NCI-H748 (cell line): ENCODE results near the gene DCAF15.
"Not testable (repeated sequence)": the region's sequence is repeated elsewhere in the genome, so short reads cannot be mapped to it uniquely, and the experiment has no call there.

Source experiments
- DNase-seq: peaks from one replicate; lab custom pipeline; 2025; ENCODE audit not compliant: unreplicated experiment; lab: John Stamatoyannopoulos, UW

Gene DCAF15

DNA sequence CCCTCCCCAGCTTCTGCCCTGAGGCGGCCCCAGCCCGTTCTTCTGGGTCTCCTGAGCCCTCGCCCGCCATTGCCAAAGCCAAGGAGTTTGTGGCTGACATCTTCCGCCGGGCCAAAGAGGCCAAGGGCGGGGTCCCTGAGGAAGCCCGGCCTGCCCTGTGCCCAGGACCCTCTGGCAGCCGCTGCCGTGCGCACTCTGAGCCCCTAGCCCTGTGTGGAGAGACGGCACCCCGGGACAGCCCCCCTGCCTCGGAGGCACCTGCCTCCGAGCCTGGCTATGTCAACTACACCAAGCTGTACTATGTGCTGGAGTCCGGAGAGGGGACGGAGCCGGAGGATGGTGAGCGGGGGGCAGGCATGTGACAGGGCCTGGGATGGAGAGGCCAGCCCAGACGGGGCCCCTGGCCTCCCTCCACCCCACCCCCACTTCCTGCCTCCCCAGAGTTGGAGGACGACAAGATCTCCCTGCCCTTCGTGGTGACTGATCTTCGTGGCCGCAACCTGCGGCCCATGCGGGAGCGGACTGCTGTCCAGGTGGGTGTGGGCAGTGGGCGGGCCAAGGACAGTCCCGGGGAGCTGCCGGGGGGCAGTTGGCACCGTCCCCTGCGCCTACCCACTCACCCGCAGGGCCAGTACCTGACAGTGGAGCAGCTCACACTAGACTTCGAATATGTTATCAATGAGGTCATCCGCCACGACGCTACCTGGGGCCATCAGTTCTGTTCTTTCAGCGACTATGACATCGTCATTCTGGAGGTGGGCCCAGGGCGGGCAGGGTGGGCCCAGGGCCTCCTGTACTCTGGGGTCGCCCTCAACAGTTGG lies 7.0 kb downstream of the DCAF15 start:
- no peak for DNase-seq

GRCh38 chr19:13959962-13960862 lies 7.9 kb downstream of the DCAF15 start:
- DNase-seq = no peak

DNA sequence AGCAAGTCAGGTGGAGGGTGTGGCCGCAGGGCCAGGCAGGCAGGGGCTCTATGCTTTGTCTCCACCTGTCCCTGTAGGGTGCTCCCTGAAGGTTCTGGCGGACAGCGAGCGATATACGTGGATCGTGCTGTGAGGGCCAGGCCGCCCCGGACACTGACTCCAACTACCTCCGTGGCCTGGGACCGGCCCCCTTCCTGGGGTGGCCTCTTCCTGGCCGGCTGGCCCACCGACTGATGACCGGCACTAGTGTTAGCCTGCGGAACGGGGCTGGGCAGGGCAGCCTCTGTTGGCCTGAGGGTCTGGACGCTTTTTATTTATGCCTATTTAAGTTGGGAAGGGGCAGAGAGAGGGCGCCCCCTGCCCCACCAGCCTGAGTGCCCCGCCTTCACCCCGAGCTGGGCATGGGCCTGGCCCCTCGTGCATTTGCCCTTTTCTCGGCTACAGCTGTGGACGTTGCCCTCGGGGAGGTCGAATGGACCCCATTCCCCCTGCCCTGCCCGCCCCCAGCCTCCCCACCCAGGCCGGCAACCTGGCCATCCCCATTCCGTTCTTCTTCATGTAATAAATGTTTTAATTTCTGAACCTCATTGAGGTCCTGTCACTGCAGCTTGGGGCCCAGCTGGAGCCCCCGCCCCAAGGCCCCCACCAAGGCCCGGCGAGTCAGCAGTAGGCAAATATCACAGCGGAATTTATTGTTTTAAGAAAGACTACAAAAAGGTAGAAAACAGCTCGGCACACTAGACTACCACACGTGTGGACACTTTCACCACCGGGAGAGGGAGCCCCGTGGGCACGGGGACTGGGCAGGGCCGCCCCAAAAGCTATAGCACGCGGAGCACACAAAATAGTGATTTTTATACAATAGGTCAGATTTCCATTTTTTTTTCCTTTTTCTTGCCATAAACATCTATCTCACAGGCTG lies 8.8 kb downstream of the DCAF15 start:
- DNase-seq = no peak

GRCh38 chr19:13961826-13962698 lies 9.8 kb downstream of the DCAF15 start:
- DNase-seq = no peak

GRCh38 chr19:13962699-13963602 lies 10.6 kb downstream of the DCAF15 start:
- no peak for DNase-seq

GRCh38 chr19:13963603-13964105 lies 11.3 kb downstream of the DCAF15 start:
- DNase-seq = no peak

- no peak for DNase-seq
These were observed 12.5 kb downstream of the DCAF15 start for GRCh38 chr19:13964776-13965175.

- DNase-seq = no peak
These were observed 13.1 kb downstream of the DCAF15 start for GRCh38 chr19:13965377-13965896.

GRCh38 chr19:13965926-13966683 lies 13.8 kb downstream of the DCAF15 start:
- DNase-seq = no peak

DNA sequence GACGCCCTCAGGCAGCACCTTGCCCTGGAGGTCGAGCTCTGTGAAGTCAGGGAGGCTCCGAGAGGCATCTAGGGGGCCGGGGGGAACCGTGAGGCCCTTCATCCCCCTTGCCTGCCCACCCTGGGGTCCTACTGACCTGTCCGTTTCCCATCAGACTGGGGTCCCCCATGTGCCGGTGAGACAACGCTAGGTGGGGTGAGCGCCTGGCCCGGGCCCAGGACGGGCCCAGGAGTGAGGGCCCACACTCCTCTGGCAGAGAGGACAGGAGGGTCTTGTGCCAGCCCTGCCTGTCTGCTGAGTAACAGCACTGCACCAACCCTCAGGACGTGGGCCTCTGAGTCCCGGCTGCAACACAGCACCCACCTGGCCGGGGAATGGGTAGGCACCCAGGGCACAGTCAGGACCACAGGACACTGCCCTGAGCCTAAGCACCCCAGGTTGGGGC lies 14.4 kb downstream of the DCAF15 start:
- DNase-seq = no peak

- DNase-seq = not testable (repeated sequence)
These were observed 14.9 kb downstream of the DCAF15 start for GRCh38 chr19:13967206-13967605.

- no peak for DNase-seq
These were observed 16.1 kb downstream of the DCAF15 start for GRCh38 chr19:13968383-13968935.

- DNase-seq = no peak
These were observed 16.7 kb downstream of the DCAF15 start for GRCh38 chr19:13968999-13969398.

GRCh38 chr19:13969897-13970296 lies 17.6 kb downstream of the DCAF15 start:
- DNase-seq = no peak

GRCh38 chr19:13971868-13972267 lies 19.6 kb downstream of the DCAF15 start:
- not testable (repeated sequence) for DNase-seq

DNA sequence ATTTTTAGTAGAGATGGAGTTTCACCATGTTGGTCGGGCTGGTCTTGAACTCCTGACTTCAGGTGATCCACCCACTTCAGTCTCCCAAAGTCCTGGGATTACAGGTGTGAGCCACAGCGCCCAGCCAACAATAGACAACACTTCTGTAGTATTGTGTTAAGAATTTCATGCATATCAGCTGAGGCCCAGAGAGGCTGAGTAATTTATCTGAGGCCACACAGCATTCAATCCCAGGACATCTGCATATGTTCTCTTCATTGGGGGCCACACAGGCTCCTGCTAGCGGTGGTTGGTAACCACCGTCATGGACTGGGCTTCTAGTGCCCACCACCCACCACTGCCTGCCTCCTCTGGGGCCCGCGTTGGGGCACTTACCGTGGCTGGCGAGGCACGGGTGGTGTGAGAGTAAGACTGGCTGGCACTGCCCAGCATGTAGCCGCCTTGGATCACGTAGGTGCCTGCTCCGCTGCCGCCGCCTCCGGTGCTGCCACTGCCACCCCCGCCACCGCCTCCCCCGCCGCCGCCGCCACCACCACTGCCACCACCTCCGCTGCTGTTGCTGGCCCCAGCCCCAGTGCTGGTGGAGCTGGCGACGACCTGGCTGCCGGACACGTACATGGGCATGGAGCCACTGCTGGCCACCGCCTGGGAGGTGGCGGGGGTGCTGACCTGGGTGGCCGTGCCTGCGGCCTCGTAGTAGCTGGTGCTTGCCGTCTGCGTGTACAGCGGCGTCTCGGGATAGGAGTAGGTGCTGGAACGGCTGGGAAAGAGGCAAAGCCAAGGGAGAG lies 20.3 kb downstream of the DCAF15 start:
- no peak for DNase-seq

DNA sequence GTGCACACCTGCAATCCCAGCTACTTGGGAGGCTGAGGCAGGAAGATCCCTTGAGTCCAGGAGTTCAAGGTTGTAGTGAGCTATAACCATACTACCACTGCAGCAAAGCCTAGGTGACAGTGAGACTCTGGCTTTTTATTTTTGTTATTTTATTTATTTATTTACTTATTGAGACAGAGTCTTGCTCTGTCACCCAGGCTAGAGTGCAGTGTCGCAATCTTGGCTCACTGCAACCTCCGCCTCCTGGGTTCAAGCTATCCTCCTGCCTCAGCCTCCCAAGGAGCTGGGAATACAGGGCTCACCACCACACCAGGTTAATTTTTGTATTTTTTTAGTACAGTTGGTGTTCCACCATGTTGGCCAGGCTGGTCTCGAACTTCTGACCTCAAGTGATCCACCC lies 21.2 kb downstream of the DCAF15 start:
- DNase-seq = not testable (repeated sequence)
